Activated naive CD4-positive, alpha-beta T cell treated with anti-CD3 and anti-CD28 coated beads, Interleukin-2, amount 10 ng/mL, durations not matched to agents 7 days and 5 days (primary cell): ENCODE results near the gene OR51T1.
"Not testable (repeated sequence)": the region's sequence is repeated elsewhere in the genome, so short reads cannot be mapped to it uniquely, and the experiment has no call there.

Experiments used
- CTCF ChIA-PET: fragments of 350-600 bp; sonication (Branson Sonifier 250); formaldehyde crosslinking; loops from one replicate; lab custom pipeline; 2021; ENCODE audit warnings: antibody characterized with exemption; lab: Charles Lee
- DNase-seq: peaks from one replicate; pipeline ENCODE4 v3.0.0-alpha.2; 2020
- H3K27ac Mint-ChIP-seq: one replicate; pipeline ENCODE4 v1.8.0; 2021; ENCODE audit warnings: mild to moderate bottlenecking, moderate library complexity, mixed read lengths
- H3K27me3 Mint-ChIP-seq: one replicate; pipeline ENCODE4 v1.8.0; 2021; ENCODE audit warnings: mild to moderate bottlenecking, mixed read lengths
- H3K36me3 Mint-ChIP-seq: one replicate; pipeline ENCODE4 v1.8.0; 2021; ENCODE audit warnings: mixed read lengths
- H3K4me1 Mint-ChIP-seq: one replicate; pipeline ENCODE4 v1.8.0; 2021; ENCODE audit warnings: mixed read lengths
- H3K4me3 Mint-ChIP-seq: one replicate; pipeline ENCODE4 v1.8.0; 2021; ENCODE audit warnings: mild to moderate bottlenecking, moderate library complexity, mixed read lengths
- H3K9me3 Mint-ChIP-seq: one replicate; pipeline ENCODE4 v1.8.0; 2021; ENCODE audit warnings: mixed read lengths

Gene OR51T1

GRCh38 chr11:4881860-4882500, at the start of gene OR51T1:
TSS of gene OR51T1 (plus strand) at chr11:4881900. CDS start at chr11:4881900, 0 bp downstream.
- CTCF ChIA-PET, result no interaction called here
- H3K27me3 Mint-ChIP-seq, result no peaks in the 10 kb centered on the region
- no peak within 1 kb of the TSS for H3K4me3 Mint-ChIP-seq

GRCh38 chr11:4839851-4840549, 41.7 kb upstream of the OR51T1 start:
- CTCF ChIA-PET, result no interaction called here
- Mint-ChIP-seq H3K4me1 (no peaks in the 10 kb centered on the region), H3K27ac (no peak overlapping the region), H3K36me3 (no peaks in the 10 kb centered on the region), H3K9me3 (no peaks in the 10 kb centered on the region), H3K27me3 (no peaks in the 10 kb centered on the region), H3K4me3 (no peak overlapping the region)
- DNase-seq, result no peak

More at GRCh38 chr11:4881860-4882500, at the start of gene OR51T1:
- no peak for DNase-seq
- Mint-ChIP-seq H3K27ac (no peak within 1 kb of the TSS), H3K9me3 (no peaks in the 10 kb centered on the region), H3K36me3 (no peaks in the 10 kb centered on the region), H3K4me1 (no peaks in the 10 kb centered on the region)

- CTCF ChIA-PET, result no interaction called here
- Mint-ChIP-seq H3K9me3 (no peaks in the 10 kb centered on the region), H3K4me3 (no peak within 1 kb of the TSS), H3K4me1 (no peaks in the 10 kb centered on the region), H3K27ac (no peak within 1 kb of the TSS), H3K36me3 (no peaks in the 10 kb centered on the region), H3K27me3 (no peaks in the 10 kb centered on the region)
- no peak for DNase-seq
Observed at GRCh38 chr11:4848908-4849532, 32.7 kb upstream of the OR51T1 start, which contains the start of gene OR51S1. TSS of gene OR51S1 (minus strand) at chr11:4849208. CDS start at chr11:4849208, 0 bp downstream.

GRCh38 chr11:4851033-4851432, 30.7 kb upstream of the OR51T1 start:
- no peak for DNase-seq
- Mint-ChIP-seq H3K27ac (no peak overlapping the region), H3K9me3 (no peaks in the 10 kb centered on the region), H3K4me3 (no peak overlapping the region), H3K36me3 (no peaks in the 10 kb centered on the region), H3K27me3 (no peaks in the 10 kb centered on the region), H3K4me1 (no peaks in the 10 kb centered on the region)
- CTCF ChIA-PET, result no interaction called here

GRCh38 chr11:4854286-4854685, 27.4 kb upstream of the OR51T1 start:
- DNase-seq, H3K27me3 Mint-ChIP-seq, H3K9me3 Mint-ChIP-seq, H3K36me3 Mint-ChIP-seq, H3K4me1 Mint-ChIP-seq, CTCF ChIA-PET, H3K27ac Mint-ChIP-seq, H3K4me3 Mint-ChIP-seq: not testable (repeated sequence)

GRCh38 chr11:4862447-4863236, 19.1 kb upstream of the OR51T1 start:
- H3K27me3 Mint-ChIP-seq, result no peaks in the 10 kb centered on the region
- CTCF ChIA-PET, result no interaction called here
- no peaks in the 10 kb centered on the region for H3K36me3 Mint-ChIP-seq

GRCh38 chr11:4863876-4864275, 17.8 kb upstream of the OR51T1 start:
- H3K4me3 Mint-ChIP-seq, result no peak overlapping the region
- H3K9me3 Mint-ChIP-seq, result peaks cover 1% of the 10 kb centered on the region
- CTCF ChIA-PET, result no interaction called here
- no peaks in the 10 kb centered on the region for H3K36me3 Mint-ChIP-seq
- H3K27ac Mint-ChIP-seq, result no peak overlapping the region
- H3K4me1 Mint-ChIP-seq, result no peaks in the 10 kb centered on the region
- H3K27me3 Mint-ChIP-seq, result no peaks in the 10 kb centered on the region
- no peak for DNase-seq

More at GRCh38 chr11:4862447-4863236, 19.1 kb upstream of the OR51T1 start:
- H3K4me3 Mint-ChIP-seq, result no peak overlapping the region
- no peak for DNase-seq
- H3K4me1 Mint-ChIP-seq, result no peaks in the 10 kb centered on the region
- no peak overlapping the region for H3K27ac Mint-ChIP-seq
- no peaks in the 10 kb centered on the region for H3K9me3 Mint-ChIP-seq

GRCh38 chr11:4865855-4866254, 15.8 kb upstream of the OR51T1 start:
- DNase-seq, result no peak
- CTCF ChIA-PET, result no interaction called here
- H3K36me3 Mint-ChIP-seq, result no peaks in the 10 kb centered on the region
- no peak overlapping the region for H3K4me3 Mint-ChIP-seq
- H3K27me3 Mint-ChIP-seq, result no peaks in the 10 kb centered on the region
- no peak overlapping the region for H3K27ac Mint-ChIP-seq
- H3K9me3 Mint-ChIP-seq, result peaks cover 1% of the 10 kb centered on the region
- no peaks in the 10 kb centered on the region for H3K4me1 Mint-ChIP-seq

GRCh38 chr11:4881188-4881587, 512 bp upstream of the OR51T1 start:
- Mint-ChIP-seq H3K9me3 (no peaks in the 10 kb centered on the region), H3K27me3 (no peaks in the 10 kb centered on the region), H3K27ac (no peak overlapping the region), H3K36me3 (no peaks in the 10 kb centered on the region), H3K4me3 (no peak overlapping the region), H3K4me1 (no peaks in the 10 kb centered on the region)
- DNase-seq, result no peak
- CTCF ChIA-PET, result no interaction called here

- DNase-seq, result no peak
- Mint-ChIP-seq H3K9me3 (no peaks in the 10 kb centered on the region), H3K36me3 (no peaks in the 10 kb centered on the region), H3K4me3 (no peak overlapping the region), H3K4me1 (no peaks in the 10 kb centered on the region), H3K27me3 (no peaks in the 10 kb centered on the region), H3K27ac (no peak overlapping the region)
- CTCF ChIA-PET, result no interaction called here
Observed at GRCh38 chr11:4882543-4882942, 843 bp downstream of the OR51T1 start.

- Mint-ChIP-seq H3K27ac (no peak overlapping the region), H3K27me3 (no peaks in the 10 kb centered on the region), H3K9me3 (no peaks in the 10 kb centered on the region), H3K36me3 (no peaks in the 10 kb centered on the region), H3K4me3 (no peak overlapping the region), H3K4me1 (no peaks in the 10 kb centered on the region)
- CTCF ChIA-PET, result no interaction called here
- no peak for DNase-seq
Observed at GRCh38 chr11:4884361-4884760, 2.7 kb downstream of the OR51T1 start.

- Mint-ChIP-seq H3K27ac (no peak overlapping the region), H3K27me3 (no peaks in the 10 kb centered on the region), H3K9me3 (no peaks in the 10 kb centered on the region), H3K36me3 (no peaks in the 10 kb centered on the region), H3K4me1 (no peaks in the 10 kb centered on the region), H3K4me3 (no peak overlapping the region)
- DNase-seq, result no peak
- CTCF ChIA-PET, result no interaction called here
Observed at GRCh38 chr11:4886186-4886585, 4.5 kb downstream of the OR51T1 start.

- no peaks in the 10 kb centered on the region for H3K4me1 Mint-ChIP-seq
- no peak overlapping the region for H3K27ac Mint-ChIP-seq
- no peak for DNase-seq
- no peaks in the 10 kb centered on the region for H3K27me3 Mint-ChIP-seq
- no peak overlapping the region for H3K4me3 Mint-ChIP-seq
- H3K36me3 Mint-ChIP-seq, result no peaks in the 10 kb centered on the region
- CTCF ChIA-PET, result no interaction called here
- no peaks in the 10 kb centered on the region for H3K9me3 Mint-ChIP-seq
Observed at GRCh38 chr11:4887591-4887990, 5.9 kb downstream of the OR51T1 start.

- no peaks in the 10 kb centered on the region for H3K4me1 Mint-ChIP-seq
- H3K9me3 Mint-ChIP-seq, result no peaks in the 10 kb centered on the region
- H3K27ac Mint-ChIP-seq, result no peak overlapping the region
- no peaks in the 10 kb centered on the region for H3K27me3 Mint-ChIP-seq
- no peak overlapping the region for H3K4me3 Mint-ChIP-seq
- DNase-seq, result no peak
- CTCF ChIA-PET, result no interaction called here
- H3K36me3 Mint-ChIP-seq, result no peaks in the 10 kb centered on the region
Observed at GRCh38 chr11:4890279-4890678, 8.6 kb downstream of the OR51T1 start.
